ENCODE results near the gene NUBP1.

GRCh38 chr16:10731790-10732189, 11.9 kb upstream of the NUBP1 start:
- TF ChIP-seq CTCF (IDR thresholded peaks at IDR 0.05; ENCODE audit: borderline replicate concordance, extremely low read depth, low read length, poor library complexity, severe bottlenecking) (no peak), EZH2 (IDR thresholded peaks at IDR 0.05; ENCODE audit: borderline replicate concordance, low read depth, low read length, severe bottlenecking) (no peak)

Data from DND-41 (cell line).